Panc1 (cell line): ENCODE data around the gene DOP1A.

Experiments used
- CTCF ChIP-seq: fragments of 450-650 bp; IDR thresholded peaks from 2 replicates; pipeline ENCODE4 v1.5.1; 2017; ENCODE audit warnings: mild to moderate bottlenecking
- POLR2AphosphoS5 ChIP-seq: IDR thresholded peaks from 2 replicates; pipeline ENCODE4 v1.6.1; 2012; ENCODE audit warnings: mild to moderate bottlenecking, low read depth, low read length, moderate library complexity
- SIN3A ChIP-seq: IDR thresholded peaks from 2 replicates; pipeline ENCODE4 v1.6.1; 2012; ENCODE audit warnings: low read depth, mild to moderate bottlenecking, low read length, moderate library complexity, borderline replicate concordance; ENCODE audit not compliant: insufficient read depth

GRCh38 chr6:83192456-83192855 is 125.0 kb downstream of the DOP1A start:
- no peak for TF ChIP-seq SIN3A
- TF ChIP-seq CTCF, result no peak
- no peak for TF ChIP-seq POLR2AphosphoS5
